CD4-positive, alpha-beta T cell (primary cell): ENCODE measurements around the gene SLCO6A1. TPM values are rescaled to one million over a fixed set of nuclear protein-coding genes. Genes with fewer than 3 reads are reported as not detected.

Source experiments
- ATAC-seq: fragments of 200-7000 bp; cut with Tn5 transposase; one replicate; pipeline ENCODE4 v1.10.0; 2022; ENCODE audit warnings: mild to moderate bottlenecking; ENCODE audit not compliant: poor library complexity
- CTCF ChIA-PET: fragments of 350-600 bp; sonication (Branson Sonifier 250); formaldehyde crosslinking; loops from one replicate; lab custom pipeline; 2021; ENCODE audit warnings: antibody characterized with exemption, inconsistent platforms; lab: Charles Lee
- POLR2A ChIA-PET: fragments of 350-600 bp; sonication (Branson Sonifier 250); formaldehyde crosslinking; loops from one replicate; lab custom pipeline; 2021; ENCODE audit warnings: antibody characterized with exemption, inconsistent platforms; lab: Charles Lee
- DNase-seq, 14 experiments: peaks; one replicate each; pipeline ENCODE4 v3.0.0-alpha.2; 2013 to 2020; ENCODE audit warnings: mixed read lengths in 2 of 14
- H3K27ac ChIP-seq, 2 donors: one replicate each; pipeline versions ENCODE4 v1.5.1 to v1.7.0; 2013; ENCODE audit warnings: low read length in 2 of 2, low read depth in 1 of 2, mild to moderate bottlenecking in 1 of 2
- H3K27me3 ChIP-seq, 2 experiments: 1 replicate in 1 of 2; 2 replicates in 1 of 2; pipeline versions ENCODE4 v1.6.1 to v1.7.0; 2013; ENCODE audit warnings: low read length in 2 of 2, control low read depth in 1 of 2, mild to moderate bottlenecking in 1 of 2, moderate library complexity in 1 of 2; ENCODE audit not compliant: insufficient read depth in 2 of 2, control insufficient read depth in 1 of 2
- H3K36me3 ChIP-seq: one replicate; pipeline ENCODE4 v1.6.1; 2013; ENCODE audit warnings: low read length, control low read depth; ENCODE audit not compliant: insufficient read depth
- H3K4me1 ChIP-seq: one replicate; pipeline ENCODE4 v1.6.1; 2013; ENCODE audit warnings: low read length, control low read depth; ENCODE audit not compliant: insufficient read depth
- H3K4me3 ChIP-seq: one replicate; pipeline ENCODE4 v1.5.1; 2013; ENCODE audit warnings: mild to moderate bottlenecking, low read length, moderate library complexity
- H3K9me3 ChIP-seq, 2 experiments: 1 replicate in 1 of 2; 2 replicates in 1 of 2; pipeline versions ENCODE4 v1.6.1 to v1.7.0; 2013; ENCODE audit warnings: low read length in 2 of 2, mild to moderate bottlenecking in 2 of 2, control low read depth in 1 of 2, moderate library complexity in 1 of 2; ENCODE audit not compliant: control insufficient read depth in 1 of 2, insufficient read depth in 1 of 2
- H3K27ac Mint-ChIP-seq: one replicate; pipeline ENCODE4 v1.8.0; 2020; ENCODE audit warnings: mixed read lengths
- H3K27me3 Mint-ChIP-seq: one replicate; pipeline ENCODE4 v1.8.0; 2021; ENCODE audit warnings: mixed read lengths
- H3K36me3 Mint-ChIP-seq: one replicate; pipeline ENCODE4 v1.8.0; 2021; ENCODE audit warnings: low read depth, mixed read lengths
- H3K4me1 Mint-ChIP-seq: one replicate; pipeline ENCODE4 v1.8.0; 2021; ENCODE audit warnings: low read depth, mixed read lengths
- H3K4me3 Mint-ChIP-seq: one replicate; pipeline ENCODE4 v1.8.0; 2020; ENCODE audit warnings: mild to moderate bottlenecking, mixed read lengths
- H3K9me3 Mint-ChIP-seq: one replicate; pipeline ENCODE4 v1.8.0; 2020; ENCODE audit warnings: mixed read lengths
- intact Hi-C, 2 experiments: fragments of 100-400 bp; cut with DNase I in 1 of 2; cut with micrococcal nuclease in 1 of 2; formaldehyde crosslinking; loops; one replicate each; pipeline versions ENCODE4 v1.15.1 to v1.9.0; 2023 to 2025; cut with DNase I, micrococcal nuclease
- total RNA-seq, 174 experiments: library from RNA in 2 of 174; stranded (reverse) in 2 of 174; gene quantifications; one replicate each; pipeline ENCODE4 v1.2.3 and lab custom pipeline; 2021 to 2026
- TF ChIP-seq, protein P1 (sequence below): fragments of 200-600 bp; IDR thresholded peaks from one replicate; pipeline ENCODE4 v1.8.0; 2022; ENCODE audit warnings: antibody characterized with exemption, mild to moderate bottlenecking

Gene SLCO6A1
- total RNA-seq, 2 experiments from 2014 or later, result not detected

DNA sequence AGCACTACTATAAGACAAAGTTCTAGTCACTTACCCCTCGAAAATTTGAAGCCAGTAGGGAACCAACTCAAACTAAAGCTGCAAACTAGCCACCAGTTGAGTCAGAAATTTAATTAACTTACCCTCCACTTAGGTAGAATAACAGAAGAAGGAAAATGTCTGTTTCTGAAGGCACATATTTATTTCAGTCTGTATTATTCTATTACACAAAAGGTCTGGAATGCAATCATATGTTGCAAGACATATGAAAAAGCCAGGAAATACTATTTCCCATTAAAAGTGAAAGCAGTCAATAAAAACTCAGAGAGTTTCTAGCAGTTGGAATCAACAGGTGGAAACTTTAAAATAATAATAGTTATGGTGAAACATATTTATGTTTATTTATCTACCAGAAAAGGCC is 123.5 kb downstream of the SLCO6A1 start:
- no peaks in the 10 kb centered on the region for H3K4me1 Mint-ChIP-seq
- Histone ChIP-seq H3K27me3 (no peaks in the 10 kb centered on the region), H3K36me3 (no peaks in the 10 kb centered on the region), H3K4me3 (no peak overlapping the region), H3K27ac (no peak overlapping the region), H3K9me3 (no peaks in the 10 kb centered on the region), H3K4me1 (no peaks in the 10 kb centered on the region)
- ChIA-PET CTCF (no interaction called here), POLR2A (no interaction called here)
- TF ChIP-seq, protein P1, sequence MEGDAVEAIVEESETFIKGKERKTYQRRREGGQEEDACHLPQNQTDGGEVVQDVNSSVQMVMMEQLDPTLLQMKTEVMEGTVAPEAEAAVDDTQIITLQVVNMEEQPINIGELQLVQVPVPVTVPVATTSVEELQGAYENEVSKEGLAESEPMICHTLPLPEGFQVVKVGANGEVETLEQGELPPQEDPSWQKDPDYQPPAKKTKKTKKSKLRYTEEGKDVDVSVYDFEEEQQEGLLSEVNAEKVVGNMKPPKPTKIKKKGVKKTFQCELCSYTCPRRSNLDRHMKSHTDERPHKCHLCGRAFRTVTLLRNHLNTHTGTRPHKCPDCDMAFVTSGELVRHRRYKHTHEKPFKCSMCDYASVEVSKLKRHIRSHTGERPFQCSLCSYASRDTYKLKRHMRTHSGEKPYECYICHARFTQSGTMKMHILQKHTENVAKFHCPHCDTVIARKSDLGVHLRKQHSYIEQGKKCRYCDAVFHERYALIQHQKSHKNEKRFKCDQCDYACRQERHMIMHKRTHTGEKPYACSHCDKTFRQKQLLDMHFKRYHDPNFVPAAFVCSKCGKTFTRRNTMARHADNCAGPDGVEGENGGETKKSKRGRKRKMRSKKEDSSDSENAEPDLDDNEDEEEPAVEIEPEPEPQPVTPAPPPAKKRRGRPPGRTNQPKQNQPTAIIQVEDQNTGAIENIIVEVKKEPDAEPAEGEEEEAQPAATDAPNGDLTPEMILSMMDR, result no peak
- no peak for DNase-seq
- intact Hi-C loops, result no loop called here
- no peaks in the 10 kb centered on the region for H3K9me3 Mint-ChIP-seq
- H3K27me3 Mint-ChIP-seq, result no peaks in the 10 kb centered on the region
- H3K27ac Mint-ChIP-seq, result no peak overlapping the region
- no peak overlapping the region for H3K4me3 Mint-ChIP-seq
- no peaks in the 10 kb centered on the region for H3K36me3 Mint-ChIP-seq
- ATAC-seq, result no peak

DNA sequence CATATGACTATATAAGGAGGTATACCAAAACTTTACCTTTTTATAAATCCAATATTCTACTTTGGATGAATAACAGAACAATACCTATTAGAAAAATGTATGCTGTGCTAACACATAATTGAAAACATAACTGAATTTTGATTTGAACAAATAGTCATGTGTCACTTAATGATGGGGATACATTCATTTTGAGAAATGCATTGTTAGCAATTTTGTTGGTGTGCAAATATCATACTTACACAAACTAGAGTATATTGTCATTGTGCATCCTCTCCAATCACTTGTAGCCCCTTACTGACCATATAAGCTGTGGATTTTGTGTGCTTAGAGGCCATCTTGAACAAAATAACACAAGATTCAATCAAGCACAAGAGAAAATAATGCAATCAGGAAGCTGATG is 130.4 kb downstream of the SLCO6A1 start:
- no peaks in the 10 kb centered on the region for H3K36me3 ChIP-seq
- no peaks in the 10 kb centered on the region for H3K27me3 ChIP-seq
- intact Hi-C loops, result no loop called here
- ATAC-seq (no peak), DNase-seq (no peak)
- Mint-ChIP-seq H3K36me3 (no peaks in the 10 kb centered on the region), H3K27me3 (no peaks in the 10 kb centered on the region), H3K9me3 (no peaks in the 10 kb centered on the region), H3K4me1 (no peaks in the 10 kb centered on the region), H3K4me3 (no peak overlapping the region), H3K27ac (no peak overlapping the region)
- ChIA-PET POLR2A (no interaction called here), CTCF (no interaction called here)
- no peak overlapping the region for H3K27ac ChIP-seq
- TF ChIP-seq, protein P1, result no peak
- no peaks in the 10 kb centered on the region for H3K9me3 ChIP-seq
- no peak overlapping the region for H3K4me3 ChIP-seq
- no peaks in the 10 kb centered on the region for H3K4me1 ChIP-seq

DNA sequence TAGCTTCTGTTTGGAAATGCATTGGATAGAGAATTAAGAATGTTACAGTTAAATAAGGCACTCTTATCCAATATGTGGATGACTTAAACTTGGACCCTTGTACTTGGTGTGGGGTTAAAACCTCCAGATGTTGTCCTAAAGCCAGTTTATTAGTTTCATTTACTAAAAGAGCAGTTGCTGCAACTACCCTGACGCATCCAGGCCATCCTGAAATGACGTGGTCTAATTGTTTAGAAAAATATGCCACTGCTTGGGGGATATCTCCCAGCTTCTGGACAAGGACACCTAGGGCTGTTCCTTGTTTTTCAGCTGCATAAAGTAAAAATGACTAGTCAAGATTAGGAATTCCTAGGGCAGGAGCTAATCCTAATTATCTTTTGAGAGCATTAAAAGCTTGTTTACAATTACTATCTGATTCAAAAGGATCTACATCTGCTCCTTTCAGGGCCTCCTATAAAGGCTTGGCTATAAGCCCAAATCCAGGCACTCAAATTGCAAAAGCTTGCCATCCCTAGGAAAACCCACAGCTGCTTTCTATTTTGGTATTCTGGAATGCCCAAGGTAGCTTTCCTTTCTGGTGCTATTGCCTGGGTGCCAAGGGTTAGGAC is 157.0 kb downstream of the SLCO6A1 start:
- intact Hi-C loops, result no loop called here
- Mint-ChIP-seq H3K36me3 (no peaks in the 10 kb centered on the region), H3K4me3 (no peak overlapping the region), H3K27me3 (peaks cover 9% of the 10 kb centered on the region), H3K27ac (no peak overlapping the region), H3K4me1 (no peaks in the 10 kb centered on the region), H3K9me3 (no peaks in the 10 kb centered on the region)
- no peak overlapping the region for H3K4me3 ChIP-seq
- TF ChIP-seq, protein P1, result no peak
- no peak overlapping the region for H3K27ac ChIP-seq
- H3K9me3 ChIP-seq, result peaks cover 0 to 3% of the 10 kb centered on the region in 2 experiments
- no peaks in the 10 kb centered on the region for H3K36me3 ChIP-seq
- DNase-seq (no peak), ATAC-seq (no peak)
- POLR2A ChIA-PET, result no interaction called here
- H3K27me3 ChIP-seq, result no peaks in the 10 kb centered on the region
- CTCF ChIA-PET, result no interaction called here
- no peaks in the 10 kb centered on the region for H3K4me1 ChIP-seq
